Measurements from ENCODE around the gene PRR20C. TPM values are rescaled to one million over a fixed set of nuclear protein-coding genes. Genes with fewer than 3 reads are reported as not detected.
"Not testable (repeated sequence)": the region's sequence is repeated elsewhere in the genome, so short reads cannot be mapped to it uniquely, and the experiment has no call there.

The PRR20C gene
- total RNA-seq, 1 donor from 2014 or later: not detected

DNA sequence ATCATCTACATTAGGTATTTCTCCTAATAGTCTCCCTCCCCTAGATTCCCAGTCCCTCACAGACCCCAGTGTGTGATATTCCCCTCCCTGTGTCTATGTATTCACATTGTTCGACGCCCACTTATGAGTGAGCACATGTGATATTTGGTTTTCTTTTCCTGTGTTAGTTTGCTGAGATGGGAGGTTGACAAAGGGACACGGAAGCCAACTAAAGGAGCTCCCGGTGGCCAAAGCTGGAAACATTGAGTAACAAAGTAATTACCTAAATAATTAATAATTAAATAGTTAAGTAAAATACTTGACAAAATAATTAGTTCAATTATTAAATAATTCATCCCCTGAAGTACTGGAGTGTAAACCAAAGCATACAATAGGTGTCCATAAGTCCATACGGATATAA lies 14.9 kb upstream of the PRR20C start:
- H3K36me3 ChIP-seq: no peaks in the 10 kb centered on the region
- H3K27ac ChIP-seq: no peak overlapping the region
- H3K4me3 ChIP-seq: no peak overlapping the region
- DNase-seq (no peak), ATAC-seq (no peak)
- H3K9me3 ChIP-seq: no peaks in the 10 kb centered on the region
- H3K4me1 ChIP-seq: no peaks in the 10 kb centered on the region
- H3K27me3 ChIP-seq: no peaks in the 10 kb centered on the region
- intact Hi-C loops (cut with DNase I): no loop called here
- TF ChIP-seq, protein P1, sequence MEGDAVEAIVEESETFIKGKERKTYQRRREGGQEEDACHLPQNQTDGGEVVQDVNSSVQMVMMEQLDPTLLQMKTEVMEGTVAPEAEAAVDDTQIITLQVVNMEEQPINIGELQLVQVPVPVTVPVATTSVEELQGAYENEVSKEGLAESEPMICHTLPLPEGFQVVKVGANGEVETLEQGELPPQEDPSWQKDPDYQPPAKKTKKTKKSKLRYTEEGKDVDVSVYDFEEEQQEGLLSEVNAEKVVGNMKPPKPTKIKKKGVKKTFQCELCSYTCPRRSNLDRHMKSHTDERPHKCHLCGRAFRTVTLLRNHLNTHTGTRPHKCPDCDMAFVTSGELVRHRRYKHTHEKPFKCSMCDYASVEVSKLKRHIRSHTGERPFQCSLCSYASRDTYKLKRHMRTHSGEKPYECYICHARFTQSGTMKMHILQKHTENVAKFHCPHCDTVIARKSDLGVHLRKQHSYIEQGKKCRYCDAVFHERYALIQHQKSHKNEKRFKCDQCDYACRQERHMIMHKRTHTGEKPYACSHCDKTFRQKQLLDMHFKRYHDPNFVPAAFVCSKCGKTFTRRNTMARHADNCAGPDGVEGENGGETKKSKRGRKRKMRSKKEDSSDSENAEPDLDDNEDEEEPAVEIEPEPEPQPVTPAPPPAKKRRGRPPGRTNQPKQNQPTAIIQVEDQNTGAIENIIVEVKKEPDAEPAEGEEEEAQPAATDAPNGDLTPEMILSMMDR (IDR thresholded peaks at IDR 0.05): no peak

DNA sequence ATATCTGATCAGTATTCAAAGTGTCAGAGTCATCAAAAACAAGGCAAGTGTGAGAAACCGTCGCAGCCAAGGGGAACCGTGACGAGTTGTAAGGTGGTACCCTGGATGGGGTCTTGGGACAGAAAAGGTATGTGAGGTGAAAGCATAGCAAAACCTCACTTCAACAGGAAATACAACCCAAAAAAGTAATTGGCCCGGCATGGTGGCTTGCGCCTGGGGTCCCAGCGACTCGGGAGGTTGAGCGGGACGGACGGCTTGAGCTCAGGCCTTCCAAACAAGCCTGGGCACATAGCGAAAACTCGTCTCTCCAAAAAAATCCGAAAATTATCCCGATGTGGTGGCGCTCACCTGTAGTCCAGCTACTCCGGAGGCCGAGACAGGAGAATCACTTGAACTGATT lies 14.1 kb upstream of the PRR20C start:
- intact Hi-C loops (cut with DNase I); H3K27ac ChIP-seq; H3K4me1 ChIP-seq; H3K9me3 ChIP-seq; H3K4me3 ChIP-seq; H3K27me3 ChIP-seq; ATAC-seq; DNase-seq; H3K36me3 ChIP-seq: not testable (repeated sequence)

DNA sequence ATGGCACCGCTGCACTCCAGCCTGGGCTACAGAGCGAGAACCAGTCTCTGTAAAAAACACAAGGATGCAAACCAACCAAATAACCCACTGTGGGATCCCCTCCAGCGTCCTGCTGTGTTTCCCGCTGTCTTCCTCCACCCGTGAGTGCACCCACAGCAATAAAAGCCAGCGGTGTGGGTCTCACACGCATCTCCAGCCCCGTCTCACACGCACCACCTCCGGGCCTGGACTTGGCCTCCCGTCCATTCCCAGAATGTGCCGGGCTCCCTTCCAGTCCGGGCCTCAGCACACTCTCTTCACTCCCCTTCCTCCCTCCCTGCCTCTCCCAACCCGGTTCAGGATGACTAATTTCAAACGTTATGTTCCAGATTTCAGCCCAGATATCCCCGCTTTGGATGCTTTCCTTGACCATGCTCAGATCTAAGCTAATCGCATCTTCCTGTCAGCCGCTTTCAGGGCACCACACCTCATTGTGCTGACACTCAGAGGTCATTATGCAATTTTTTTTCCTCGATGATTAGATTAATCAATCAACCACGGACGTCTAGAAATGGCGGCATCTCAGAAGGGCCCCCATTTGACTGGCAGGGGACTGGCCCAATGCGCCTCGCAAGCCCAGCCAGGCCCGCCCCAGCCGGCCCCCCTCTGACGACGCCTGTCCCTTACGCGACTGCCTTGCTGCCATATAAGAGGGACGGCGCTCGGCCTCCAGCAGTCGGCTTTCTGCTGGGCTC lies 13.5 kb upstream of the PRR20C start, which contains the start of gene PRR20A:
Gene PRR20A (plus strand): TSS at position 684 of the 734 bp plus-strand sequence. CDS start 387 bp downstream, outside the sequence.
- H3K36me3 ChIP-seq; H3K27ac ChIP-seq; H3K4me3 ChIP-seq; H3K27me3 ChIP-seq; intact Hi-C loops (cut with DNase I); ATAC-seq; H3K9me3 ChIP-seq; DNase-seq; H3K4me1 ChIP-seq: not testable (repeated sequence)

DNA sequence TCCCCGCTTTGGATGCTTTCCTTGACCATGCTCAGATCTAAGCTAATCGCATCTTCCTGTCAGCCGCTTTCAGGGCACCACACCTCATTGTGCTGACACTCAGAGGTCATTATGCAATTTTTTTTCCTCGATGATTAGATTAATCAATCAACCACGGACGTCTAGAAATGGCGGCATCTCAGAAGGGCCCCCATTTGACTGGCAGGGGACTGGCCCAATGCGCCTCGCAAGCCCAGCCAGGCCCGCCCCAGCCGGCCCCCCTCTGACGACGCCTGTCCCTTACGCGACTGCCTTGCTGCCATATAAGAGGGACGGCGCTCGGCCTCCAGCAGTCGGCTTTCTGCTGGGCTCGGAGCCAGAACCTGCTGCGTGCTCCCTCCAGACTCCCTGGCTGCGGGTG lies 6.7 kb upstream of the PRR20C start, which contains the start of gene PRR20B:
Gene PRR20B (plus strand): TSS at position 301 of the 400 bp plus-strand sequence. CDS start 387 bp downstream, outside the sequence.
- H3K36me3 ChIP-seq; ATAC-seq; H3K27me3 ChIP-seq; H3K27ac ChIP-seq; H3K4me1 ChIP-seq; H3K4me3 ChIP-seq; intact Hi-C loops (cut with DNase I); H3K9me3 ChIP-seq; DNase-seq: not testable (repeated sequence)

DNA sequence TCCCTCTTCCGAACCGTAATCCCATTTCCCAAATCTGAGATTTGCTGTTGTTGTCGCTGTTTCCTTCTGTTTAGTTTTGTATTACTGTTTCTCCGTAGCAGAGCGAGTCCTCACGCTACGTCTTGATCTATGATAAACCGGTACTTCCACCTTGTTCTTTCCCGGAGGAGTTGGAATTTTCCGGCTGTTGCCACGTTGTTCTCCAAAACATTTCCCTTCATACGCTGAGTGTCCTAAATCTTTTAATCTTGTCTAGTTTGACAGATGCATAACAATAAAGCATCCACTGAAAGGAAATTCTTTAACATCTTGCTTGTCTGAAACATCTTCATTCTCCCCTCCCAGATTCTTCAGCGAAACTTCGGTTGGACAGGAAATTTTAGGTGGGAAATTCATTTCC lies 5.8 kb upstream of the PRR20C start:
- H3K36me3 ChIP-seq; H3K9me3 ChIP-seq; DNase-seq; H3K27me3 ChIP-seq; H3K4me3 ChIP-seq; H3K4me1 ChIP-seq; ATAC-seq; H3K27ac ChIP-seq; intact Hi-C loops (cut with DNase I): not testable (repeated sequence)

DNA sequence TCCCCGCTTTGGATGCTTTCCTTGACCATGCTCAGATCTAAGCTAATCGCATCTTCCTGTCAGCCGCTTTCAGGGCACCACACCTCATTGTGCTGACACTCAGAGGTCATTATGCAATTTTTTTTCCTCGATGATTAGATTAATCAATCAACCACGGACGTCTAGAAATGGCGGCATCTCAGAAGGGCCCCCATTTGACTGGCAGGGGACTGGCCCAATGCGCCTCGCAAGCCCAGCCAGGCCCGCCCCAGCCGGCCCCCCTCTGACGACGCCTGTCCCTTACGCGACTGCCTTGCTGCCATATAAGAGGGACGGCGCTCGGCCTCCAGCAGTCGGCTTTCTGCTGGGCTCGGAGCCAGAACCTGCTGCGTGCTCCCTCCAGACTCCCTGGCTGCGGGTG lies 6.5 kb downstream of the PRR20C start, which contains the start of gene PRR20D:
Gene PRR20D (plus strand): TSS at position 301 of the 400 bp plus-strand sequence. CDS start 387 bp downstream, outside the sequence.
- H3K4me1 ChIP-seq; ATAC-seq; DNase-seq; H3K27me3 ChIP-seq; H3K36me3 ChIP-seq; H3K9me3 ChIP-seq; H3K4me3 ChIP-seq; H3K27ac ChIP-seq; intact Hi-C loops (cut with DNase I): not testable (repeated sequence)

DNA sequence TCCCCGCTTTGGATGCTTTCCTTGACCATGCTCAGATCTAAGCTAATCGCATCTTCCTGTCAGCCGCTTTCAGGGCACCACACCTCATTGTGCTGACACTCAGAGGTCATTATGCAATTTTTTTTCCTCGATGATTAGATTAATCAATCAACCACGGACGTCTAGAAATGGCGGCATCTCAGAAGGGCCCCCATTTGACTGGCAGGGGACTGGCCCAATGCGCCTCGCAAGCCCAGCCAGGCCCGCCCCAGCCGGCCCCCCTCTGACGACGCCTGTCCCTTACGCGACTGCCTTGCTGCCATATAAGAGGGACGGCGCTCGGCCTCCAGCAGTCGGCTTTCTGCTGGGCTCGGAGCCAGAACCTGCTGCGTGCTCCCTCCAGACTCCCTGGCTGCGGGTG lies 13.0 kb downstream of the PRR20C start, which contains the start of gene PRR20E:
Gene PRR20E (plus strand): TSS at position 301 of the 400 bp plus-strand sequence. CDS start 387 bp downstream, outside the sequence.
- H3K4me1 ChIP-seq; H3K4me3 ChIP-seq; H3K36me3 ChIP-seq; H3K27ac ChIP-seq; DNase-seq; ATAC-seq; intact Hi-C loops (cut with DNase I); H3K27me3 ChIP-seq; H3K9me3 ChIP-seq: not testable (repeated sequence)

DNA sequence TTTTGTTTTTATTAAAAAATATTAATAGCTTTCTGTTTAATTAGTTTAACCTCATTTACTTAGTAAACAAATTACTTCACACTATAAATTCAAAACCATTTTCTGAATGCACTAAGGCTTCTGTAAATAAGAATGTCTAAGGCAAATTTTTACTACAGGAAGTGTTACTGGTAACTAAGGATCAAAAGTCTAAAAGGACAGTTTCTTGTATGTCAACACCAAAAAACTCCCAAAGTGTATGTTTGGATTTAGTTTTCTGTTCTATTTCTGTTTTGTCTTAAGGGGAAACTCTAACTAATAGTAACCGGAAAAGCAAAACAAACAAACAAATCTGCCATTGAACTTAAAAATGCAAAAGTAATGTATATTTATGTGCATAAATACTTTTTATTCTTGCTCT lies 37.8 kb downstream of the PRR20C start:
- H3K27me3 ChIP-seq: no peaks in the 10 kb centered on the region
- no peak overlapping the region for H3K4me3 ChIP-seq
- intact Hi-C loops (cut with DNase I): no loop called here
- H3K27ac ChIP-seq: no peak overlapping the region
- no peak for ATAC-seq
- no peaks in the 10 kb centered on the region for H3K36me3 ChIP-seq
- no peaks in the 10 kb centered on the region for H3K9me3 ChIP-seq
- TF ChIP-seq, protein P1 (IDR thresholded peaks at IDR 0.05): no peak
- no peak for DNase-seq
- H3K4me1 ChIP-seq: no peaks in the 10 kb centered on the region

Other genes with a start within 250 kb of the PRR20C start
- not detected for gene PRR20A, start 13.1 kb upstream of the PRR20C start, total RNA-seq
- gene PRR20B, start 6.6 kb upstream of the PRR20C start, total RNA-seq: not detected
- gene PRR20D, start 6.6 kb downstream of the PRR20C start, total RNA-seq: not detected
- not detected for gene PRR20E, start 13.1 kb downstream of the PRR20C start, total RNA-seq